Tibial nerve (tissue), 3 donors: Measurements from ENCODE around the gene NCS1.

Experiments used
- POLR2A ChIP-seq, 2 donors: fragments of 450-650 bp; IDR thresholded peaks; one replicate each; pipeline ENCODE4 v1.6.1; 2017; ENCODE audit warnings: antibody characterized with exemption in 2 of 2, mild to moderate bottlenecking in 2 of 2, moderate library complexity in 2 of 2
- TF ChIP-seq, protein P1 (sequence below), 5 experiments: fragments of 200-600 bp in 3 of 5; fragments of 450-650 bp in 2 of 5; sonication (generic) in 3 of 5; IDR thresholded peaks; one replicate each; pipeline ENCODE4 v1.5.1; 2016 to 2019; ENCODE audit warnings: antibody characterized with exemption in 5 of 5, mild to moderate bottlenecking in 3 of 5, moderate library complexity in 2 of 5

DNA sequence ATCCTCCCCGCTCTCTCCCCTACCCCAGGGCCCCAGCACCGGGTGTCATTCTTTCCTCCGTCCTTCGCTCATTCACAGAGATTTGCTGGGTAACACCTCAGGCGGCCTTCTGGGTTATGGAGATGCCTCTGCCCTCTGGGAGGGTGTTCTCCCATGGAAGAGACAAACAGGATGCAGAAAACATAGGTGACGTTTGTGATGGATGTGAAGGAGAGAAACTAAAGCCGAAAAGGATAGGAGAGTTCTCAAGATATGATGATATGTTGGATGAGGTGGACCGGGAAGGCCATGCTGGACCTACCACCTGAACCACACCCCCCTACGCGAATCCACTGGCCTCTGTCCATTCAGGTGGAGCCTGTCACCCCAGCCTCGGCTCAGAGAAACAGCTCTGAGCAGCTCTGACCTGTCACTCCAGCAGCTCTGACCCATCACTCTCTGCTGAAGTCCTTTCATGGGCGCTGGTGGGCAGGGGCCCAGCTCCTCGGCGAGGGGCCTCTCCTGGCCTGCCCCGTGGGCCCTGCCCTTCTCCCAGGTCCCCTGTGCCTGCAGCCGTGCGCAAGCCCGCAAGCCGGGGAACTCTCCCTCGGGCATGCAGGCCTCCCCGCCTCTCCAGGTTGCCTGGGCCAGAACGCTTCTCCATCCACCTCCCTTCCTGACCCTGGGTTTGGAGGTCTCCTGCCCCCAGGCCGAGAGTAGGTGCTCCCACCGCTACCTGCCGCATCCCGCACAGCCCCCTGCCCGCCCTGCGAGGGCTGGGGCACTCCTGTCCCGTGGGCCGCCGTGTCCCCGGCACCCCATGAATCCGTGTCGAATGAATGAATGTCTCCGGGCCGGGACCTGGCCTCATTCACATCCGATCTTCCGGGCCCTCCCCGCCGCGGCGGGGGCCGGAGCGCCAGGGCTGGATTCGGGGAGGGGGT lies 717 bp upstream of the NCS1 start:
- TF ChIP-seq, protein P1, sequence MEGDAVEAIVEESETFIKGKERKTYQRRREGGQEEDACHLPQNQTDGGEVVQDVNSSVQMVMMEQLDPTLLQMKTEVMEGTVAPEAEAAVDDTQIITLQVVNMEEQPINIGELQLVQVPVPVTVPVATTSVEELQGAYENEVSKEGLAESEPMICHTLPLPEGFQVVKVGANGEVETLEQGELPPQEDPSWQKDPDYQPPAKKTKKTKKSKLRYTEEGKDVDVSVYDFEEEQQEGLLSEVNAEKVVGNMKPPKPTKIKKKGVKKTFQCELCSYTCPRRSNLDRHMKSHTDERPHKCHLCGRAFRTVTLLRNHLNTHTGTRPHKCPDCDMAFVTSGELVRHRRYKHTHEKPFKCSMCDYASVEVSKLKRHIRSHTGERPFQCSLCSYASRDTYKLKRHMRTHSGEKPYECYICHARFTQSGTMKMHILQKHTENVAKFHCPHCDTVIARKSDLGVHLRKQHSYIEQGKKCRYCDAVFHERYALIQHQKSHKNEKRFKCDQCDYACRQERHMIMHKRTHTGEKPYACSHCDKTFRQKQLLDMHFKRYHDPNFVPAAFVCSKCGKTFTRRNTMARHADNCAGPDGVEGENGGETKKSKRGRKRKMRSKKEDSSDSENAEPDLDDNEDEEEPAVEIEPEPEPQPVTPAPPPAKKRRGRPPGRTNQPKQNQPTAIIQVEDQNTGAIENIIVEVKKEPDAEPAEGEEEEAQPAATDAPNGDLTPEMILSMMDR (IDR thresholded peaks at IDR 0.05), result no peak
- TF ChIP-seq POLR2A (IDR thresholded peaks at IDR 0.05), result no peak
